ENCODE measurements around the gene SMIM38.

SMIM38 gene

GRCh38 chr11:69155302-69156234, at the start of gene SMIM38:
SMIM38 (plus strand) TSS chr11:69155935; CDS start chr11:69157847, 1,912 bp downstream.
- DNase-seq: no peak

GRCh38 chr11:69106031-69106811, 49.5 kb upstream of the SMIM38 start:
- DNase-seq: no peak

- no peak for DNase-seq
Measured at GRCh38 chr11:69107413-69107812, 48.3 kb upstream of the SMIM38 start.

- DNase-seq: no peak
Measured at GRCh38 chr11:69108030-69108429, 47.7 kb upstream of the SMIM38 start.

GRCh38 chr11:69108559-69108958, 47.2 kb upstream of the SMIM38 start:
- no peak for DNase-seq

GRCh38 chr11:69109101-69109500, 46.6 kb upstream of the SMIM38 start:
- no peak for DNase-seq

GRCh38 chr11:69110451-69110850, 45.3 kb upstream of the SMIM38 start:
- DNase-seq: no peak

GRCh38 chr11:69111624-69112542, 43.9 kb upstream of the SMIM38 start:
- DNase-seq: no peak

GRCh38 chr11:69113226-69113625, 42.5 kb upstream of the SMIM38 start:
- no peak for DNase-seq

- DNase-seq: no peak
Measured at GRCh38 chr11:69113646-69114340, 41.9 kb upstream of the SMIM38 start.

- DNase-seq: no peak
Measured at GRCh38 chr11:69114362-69114761, 41.4 kb upstream of the SMIM38 start.

GRCh38 chr11:69114811-69115523, 40.8 kb upstream of the SMIM38 start:
- DNase-seq: no peak

GRCh38 chr11:69115586-69116560, 39.9 kb upstream of the SMIM38 start:
- DNase-seq: no peak

GRCh38 chr11:69116671-69117070, 39.1 kb upstream of the SMIM38 start:
- DNase-seq: no peak

- DNase-seq: no peak
Measured at GRCh38 chr11:69119190-69119589, 36.5 kb upstream of the SMIM38 start.

GRCh38 chr11:69120096-69120875, 35.4 kb upstream of the SMIM38 start:
- no peak for DNase-seq

GRCh38 chr11:69121021-69121420, 34.7 kb upstream of the SMIM38 start:
- no peak for DNase-seq

GRCh38 chr11:69121621-69122325, 34.0 kb upstream of the SMIM38 start:
- DNase-seq: no peak

GRCh38 chr11:69122326-69122629, 33.5 kb upstream of the SMIM38 start:
- no peak for DNase-seq

All from SIG-M5 (cell line).